Heart left ventricle (tissue), 13 donors: ENCODE data around the gene CXCR5.

Experiments used
- CTCF ChIP-seq, 12 donors: fragments of 200-600 bp; sonication (generic) in 4 of 12; IDR thresholded peaks; one replicate each; pipeline versions ENCODE4 v1.5.0 to v1.8.0; 2018 to 2022; ENCODE audit warnings: antibody characterized with exemption in 12 of 12, mild to moderate bottlenecking in 5 of 12
- POLR2A ChIP-seq, 2 donors: fragments of 450-650 bp; IDR thresholded peaks; one replicate each; pipeline ENCODE4 v1.6.1; 2017; ENCODE audit warnings: antibody characterized with exemption in 2 of 2, mild to moderate bottlenecking in 2 of 2, moderate library complexity in 2 of 2
- donor health status: ischemic (EF 13 %, LVEDD 7.1; RV severe dilation, severe dysfunction).
- donor health status: DM: no; HTN: yes; CAD: no.
- donor health status: DM: no; HTN: no; CAD: no.
- donor health status: ischemic (EF 25% LVEDD 6.9; RV normal size, moderate dysfunction).
- donor health status: ischemic (EF 25% LVEDD 5.7; RV mildly dilated, moderate dysfunction).
- donor health status: ischemic (EF 35%, LVEDD 5.7; RV mildly dilated, moderate dysfunction).
- donor health status: nonischemic (EF 11% LVEDD 7.7; RV severe dilation, severe dysfunction).
- donor health status: DM: yes; HTN: yes; CAD: no.
- donor health status: PGD.
- donor health status: ischemic (EF 29% LVEDD 5.4; RV normal size, mild dysfunction).
- donor health status: nonischemic (EF 23%, LVEDD 6.1; RV moderate dilation, normal function).

GRCh38 chr11:118897721-118898310, 14.1 kb downstream of the CXCR5 start:
- TF ChIP-seq CTCF (IDR thresholded peaks at IDR 0.05) (no peak), POLR2A (IDR thresholded peaks at IDR 0.05) (no peak)
